ENCODE results near the gene SACM1L.
"Not testable (repeated sequence)": the region's sequence is repeated elsewhere in the genome, so short reads cannot be mapped to it uniquely, and the experiment has no call there.

The SACM1L gene

DNA sequence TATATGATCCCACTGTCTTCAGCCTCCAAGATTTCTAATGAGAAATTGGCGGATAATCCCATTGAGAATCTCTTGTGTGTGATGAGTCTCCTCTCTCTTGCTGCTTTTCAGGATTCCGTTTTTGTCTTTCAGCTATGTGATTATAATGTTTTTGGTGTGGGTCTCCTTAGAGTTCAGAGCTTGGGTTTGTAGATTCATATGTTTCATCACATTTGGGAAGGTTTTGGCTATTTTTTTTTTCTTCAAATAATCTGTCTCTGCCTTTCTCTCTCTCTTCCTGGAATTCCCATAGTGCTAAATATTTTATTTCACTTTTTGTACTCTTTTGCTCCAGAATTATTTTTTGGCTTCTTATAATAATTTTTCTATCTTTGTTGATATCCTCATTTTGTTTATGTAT lies 40.4 kb downstream of the SACM1L start:
- intact Hi-C loops (cut with DNase I), result no loop called here
- DNase-seq, result no peak

GRCh38 chr3:45730409-45731154 lies 41.4 kb downstream of the SACM1L start:
- no peak for DNase-seq
- intact Hi-C loops (cut with DNase I), result no loop called here

DNA sequence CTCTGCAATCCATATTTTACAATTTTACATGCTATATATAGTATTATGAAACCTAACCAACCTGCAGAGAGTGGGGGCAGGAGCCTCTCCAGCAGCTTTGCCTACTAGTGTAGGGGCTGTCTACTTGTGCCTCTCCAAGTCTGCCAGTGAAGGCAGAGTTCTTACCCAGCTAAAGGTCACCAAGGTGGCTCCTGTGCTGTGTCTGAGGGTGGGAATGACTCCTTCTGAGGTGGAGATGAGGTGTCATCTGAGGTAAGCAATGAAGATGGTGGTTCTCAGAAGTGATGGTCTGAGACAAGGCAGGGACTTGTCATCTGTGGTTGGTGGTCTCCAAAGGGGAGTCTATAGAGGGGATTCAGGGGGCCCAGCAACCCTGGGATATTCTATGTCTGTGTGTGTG lies 47.5 kb downstream of the SACM1L start:
- intact Hi-C loops (cut with DNase I), result no loop called here

GRCh38 chr3:45737234-45737633 lies 48.0 kb downstream of the SACM1L start:
- no peak for DNase-seq
- intact Hi-C loops (cut with DNase I), result no loop called here

More for the DNA sequence above, 47.5 kb downstream of the SACM1L start:
- peak in 5 of 42 donors; percentile 30 to 57 (median 39) for DNase-seq

DNA sequence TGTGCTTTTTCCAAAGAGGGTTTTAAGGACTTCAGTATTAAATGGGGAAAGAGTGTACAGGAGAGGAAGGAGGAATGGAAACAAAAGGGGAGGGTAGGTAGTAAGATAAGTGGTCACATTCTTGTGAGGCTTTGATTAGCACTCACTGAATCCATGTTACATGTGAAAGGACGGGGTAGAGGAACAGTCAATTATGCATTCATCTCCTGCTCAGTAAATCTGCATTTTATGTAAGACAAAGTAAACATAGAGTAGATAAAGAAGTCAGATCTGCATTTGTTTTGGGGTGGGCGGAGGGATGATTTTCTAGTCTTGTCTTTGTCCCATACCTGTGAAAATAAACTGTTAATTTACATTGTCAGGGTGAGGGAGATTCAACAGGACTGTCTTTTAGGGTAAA lies 50.8 kb downstream of the SACM1L start:
- DNase-seq, result no peak
- intact Hi-C loops (cut with DNase I), result no loop called here

DNA sequence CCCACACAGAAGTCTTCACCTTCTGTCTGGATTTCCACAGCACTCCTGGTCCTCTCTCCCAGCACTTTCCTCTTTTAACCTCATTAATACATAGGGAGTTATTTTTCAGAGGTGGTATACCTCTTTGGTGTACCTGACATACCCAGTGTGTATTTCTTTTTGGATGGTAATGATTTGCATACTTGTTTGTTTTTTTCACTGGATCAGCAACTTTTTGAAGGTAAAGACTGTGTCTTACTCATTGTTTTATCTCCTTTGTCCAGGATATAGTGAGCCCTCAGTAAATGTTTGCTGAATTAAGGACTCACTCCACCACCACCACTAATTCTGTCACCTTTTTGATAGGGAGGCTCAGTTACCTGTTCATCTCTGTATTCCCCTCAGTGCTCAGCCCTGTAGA lies 52.1 kb downstream of the SACM1L start:
- intact Hi-C loops (cut with DNase I), result no loop called here
- DNase-seq, result no peak

DNA sequence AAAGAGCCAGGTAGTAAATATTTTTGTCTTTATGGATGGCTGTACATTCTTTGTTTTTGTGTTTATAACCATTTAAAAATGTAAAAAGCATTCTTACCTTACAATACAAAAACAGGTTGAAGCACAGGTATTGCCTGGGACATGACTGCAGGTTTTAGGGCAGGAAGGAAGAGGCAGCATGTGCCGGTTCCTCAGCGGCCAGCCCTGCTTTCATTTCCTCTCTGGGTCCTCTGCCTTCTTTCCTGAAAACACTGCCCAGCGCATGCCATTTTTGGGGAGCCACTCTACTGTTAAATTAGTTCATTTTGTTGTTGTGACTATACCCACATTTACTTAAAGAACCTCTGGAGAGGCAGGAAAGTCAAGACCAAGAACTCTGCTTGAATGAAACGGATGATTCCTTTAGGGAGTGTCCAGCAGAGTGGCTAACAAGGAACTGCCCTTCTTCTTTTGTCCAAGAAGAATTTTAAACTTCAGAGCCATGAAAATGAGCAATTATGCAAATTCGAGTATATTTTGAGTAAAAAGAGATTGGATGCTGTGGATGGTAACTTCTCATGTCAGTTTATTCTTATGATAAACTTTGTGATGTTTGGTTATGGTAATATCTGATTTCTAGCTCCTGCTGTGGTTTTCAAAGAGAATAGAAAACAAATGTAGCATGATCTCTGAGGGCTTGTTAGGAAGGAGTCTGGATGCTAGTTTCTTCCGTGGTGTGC lies 52.7 kb downstream of the SACM1L start:
- DNase-seq, result no peak

DNA sequence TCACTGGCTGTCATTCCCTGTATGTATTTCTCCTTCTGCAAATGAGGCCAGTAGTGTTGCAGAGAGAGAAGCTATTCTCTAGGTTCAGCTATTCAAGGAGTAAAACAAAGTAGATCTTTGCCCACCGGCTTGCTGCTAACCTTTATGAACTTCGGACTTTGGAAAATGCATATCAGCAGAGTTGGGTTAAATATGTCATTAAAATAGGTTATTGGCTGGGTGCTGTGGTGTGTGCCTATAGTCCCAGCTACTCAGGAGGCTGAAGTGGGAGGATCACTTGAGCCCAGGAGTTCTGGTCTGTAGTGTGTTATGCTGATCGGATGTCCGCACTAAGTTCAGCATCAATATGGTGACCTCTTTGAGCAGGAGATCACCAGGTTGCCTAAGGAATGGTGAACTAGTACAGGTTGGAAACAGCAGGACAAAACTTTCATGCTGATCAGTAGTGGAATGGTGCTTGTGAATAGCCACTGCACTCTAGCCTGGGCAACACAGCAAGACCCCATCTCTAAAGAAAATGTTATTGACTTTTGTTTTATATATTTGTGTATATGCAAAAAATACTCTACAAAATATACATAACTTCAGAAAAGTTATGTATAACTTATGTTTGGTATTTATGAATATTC lies 53.4 kb downstream of the SACM1L start:
- no peak for DNase-seq
- intact Hi-C loops (cut with DNase I), result no loop called here

More for the DNA sequence above, 52.7 kb downstream of the SACM1L start:
- intact Hi-C loops (cut with DNase I), result no loop called here

- DNase-seq, result no peak
- intact Hi-C loops (cut with DNase I), result no loop called here
Measured at GRCh38 chr3:45746165-45746776, 57.1 kb downstream of the SACM1L start.

DNA sequence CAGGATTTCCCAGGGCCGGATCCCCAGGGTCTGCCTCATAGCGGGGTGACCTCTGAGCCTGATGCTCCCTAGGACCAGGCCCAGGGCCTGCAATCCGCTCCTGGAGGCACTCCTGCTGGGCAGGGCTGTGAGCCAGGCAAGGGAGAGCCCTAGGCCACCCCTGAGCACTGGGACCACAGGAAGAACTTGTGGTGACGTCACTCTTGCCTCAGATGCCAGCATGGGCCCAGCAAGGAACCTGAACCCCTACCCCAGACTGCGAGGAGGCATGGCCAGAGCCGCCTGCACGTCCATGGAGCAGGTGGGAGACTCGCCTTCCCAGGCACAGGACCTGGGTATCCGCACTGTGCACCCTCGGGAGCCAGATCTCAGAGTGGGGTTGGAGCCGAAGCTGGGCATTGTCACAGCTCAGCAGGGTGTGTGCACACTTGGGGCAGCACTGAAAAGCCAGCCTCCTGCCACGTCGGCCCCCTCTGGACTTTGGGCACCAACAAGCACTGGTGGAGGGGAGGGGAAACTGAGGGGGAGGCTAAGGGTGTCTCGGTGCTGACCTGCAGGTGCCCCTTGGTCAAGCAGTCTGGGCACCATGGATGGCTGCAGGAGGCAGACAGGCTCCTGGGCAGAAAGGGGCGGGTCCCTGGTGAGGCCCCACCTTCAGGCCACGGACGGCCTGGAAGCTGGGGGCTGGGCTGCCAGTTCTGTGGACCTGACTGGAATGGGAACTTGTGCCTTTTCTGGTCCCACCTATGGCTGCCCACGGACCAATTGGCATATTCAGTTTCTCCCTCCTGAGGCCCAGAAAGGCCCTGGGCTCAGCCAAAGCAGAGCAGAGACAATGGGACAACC lies 57.8 kb downstream of the SACM1L start:
- DNase-seq, result no peak

GRCh38 chr3:45748068-45748467 lies 58.9 kb downstream of the SACM1L start:
- DNase-seq, result no peak
- intact Hi-C loops (cut with DNase I), result no loop called here

More for the DNA sequence above, 57.8 kb downstream of the SACM1L start:
- intact Hi-C loops (cut with DNase I), result no loop called here

DNA sequence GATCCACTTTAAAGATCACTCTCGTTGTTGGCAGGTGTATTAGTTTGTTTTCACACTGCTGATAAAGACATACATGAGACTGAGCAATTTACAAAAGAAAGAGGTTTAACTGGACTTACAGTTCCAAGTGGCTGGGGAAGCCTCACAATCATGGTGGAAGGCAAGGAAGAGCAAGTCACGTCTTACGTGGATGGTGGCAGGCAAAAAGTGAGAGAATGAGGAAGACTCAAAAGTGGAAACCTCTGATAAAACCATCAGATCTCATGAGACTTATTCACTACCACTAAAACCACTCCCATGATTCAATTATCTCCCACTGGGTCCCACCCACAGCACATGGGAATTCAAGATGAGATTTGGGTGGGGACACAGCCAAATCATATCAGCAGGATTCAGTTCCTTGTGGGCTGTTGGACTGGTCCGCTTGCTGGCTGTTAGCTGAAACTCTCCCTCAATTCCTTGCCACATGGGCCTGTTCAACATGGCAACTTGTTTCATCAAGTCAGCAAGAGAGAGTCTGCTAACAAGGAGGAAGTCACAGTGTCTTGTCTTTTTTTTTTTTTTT lies 59.9 kb downstream of the SACM1L start:
- DNase-seq; intact Hi-C loops (cut with DNase I): not testable (repeated sequence)

GRCh38 chr3:45749880-45750279 lies 60.7 kb downstream of the SACM1L start:
- intact Hi-C loops (cut with DNase I), result no loop called here
- no peak for DNase-seq

GRCh38 chr3:45751537-45752242 lies 62.5 kb downstream of the SACM1L start:
- DNase-seq, result no peak
- intact Hi-C loops (cut with DNase I), result no loop called here

DNA sequence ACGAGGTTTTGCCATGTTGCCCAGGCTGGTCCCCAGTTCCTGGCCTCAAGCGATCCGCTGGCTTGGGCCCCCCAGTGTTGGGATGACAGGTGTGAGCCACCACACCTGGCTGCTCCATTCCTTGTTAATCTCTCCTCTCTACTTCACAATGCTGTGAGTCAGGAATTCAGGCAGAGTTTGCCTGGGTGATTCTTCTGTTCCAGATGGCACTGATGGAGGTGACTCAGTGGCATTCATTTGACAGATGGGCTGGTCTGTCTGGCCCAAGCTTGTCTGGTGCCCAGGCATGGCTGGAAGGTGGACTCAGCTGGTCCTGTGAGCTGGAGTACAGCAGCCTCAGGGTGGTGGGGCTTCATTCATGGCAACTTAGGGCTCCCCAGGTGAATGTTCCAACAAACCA lies 63.9 kb downstream of the SACM1L start:
- peak in 1 of 42 donors; percentile 21 for DNase-seq
- intact Hi-C loops (cut with DNase I), result no loop called here

DNA sequence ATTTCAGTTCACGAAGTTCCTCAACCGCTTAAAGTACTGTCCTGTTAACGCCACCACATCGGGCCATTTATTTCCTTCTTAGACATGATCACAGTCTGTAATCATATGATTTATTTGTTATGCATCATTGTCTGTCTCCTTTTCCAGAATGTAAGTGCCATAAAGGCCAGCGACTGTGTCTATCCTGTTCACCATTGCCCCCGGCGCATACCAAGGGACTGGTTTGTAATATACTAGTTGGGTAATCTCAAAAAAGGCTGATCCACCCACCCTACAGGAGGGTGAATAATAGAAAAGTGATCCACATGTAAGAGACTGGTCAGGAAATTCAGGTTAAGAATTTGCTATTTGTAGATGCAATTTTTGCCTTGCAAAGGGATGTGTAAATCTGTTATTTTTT lies 65.3 kb downstream of the SACM1L start:
- intact Hi-C loops (cut with DNase I), result no loop called here
- peak in 1 of 42 donors; percentile 37 for DNase-seq

DNA sequence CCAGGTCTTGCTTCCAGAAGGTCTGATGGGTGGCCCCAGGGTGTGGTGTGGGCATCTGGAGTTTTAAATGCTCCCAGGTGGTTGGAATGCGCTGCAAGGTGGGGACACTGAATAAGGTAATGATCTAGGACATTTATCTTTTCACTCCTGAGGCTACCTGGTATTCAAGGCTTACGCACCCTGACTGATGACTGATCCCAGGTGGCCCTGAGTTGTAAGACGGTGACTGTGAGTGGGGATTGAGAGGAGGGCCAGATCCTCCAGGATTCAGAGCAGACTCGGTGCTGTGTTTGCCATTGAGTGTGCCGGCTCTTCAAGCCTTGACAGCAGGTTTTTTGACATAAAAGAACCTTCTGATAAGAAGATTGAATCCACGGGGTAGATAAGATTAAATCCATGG lies 66.9 kb downstream of the SACM1L start:
- intact Hi-C loops (cut with DNase I), result no loop called here
- DNase-seq, result peak in 1 of 42 donors; percentile 27

DNA sequence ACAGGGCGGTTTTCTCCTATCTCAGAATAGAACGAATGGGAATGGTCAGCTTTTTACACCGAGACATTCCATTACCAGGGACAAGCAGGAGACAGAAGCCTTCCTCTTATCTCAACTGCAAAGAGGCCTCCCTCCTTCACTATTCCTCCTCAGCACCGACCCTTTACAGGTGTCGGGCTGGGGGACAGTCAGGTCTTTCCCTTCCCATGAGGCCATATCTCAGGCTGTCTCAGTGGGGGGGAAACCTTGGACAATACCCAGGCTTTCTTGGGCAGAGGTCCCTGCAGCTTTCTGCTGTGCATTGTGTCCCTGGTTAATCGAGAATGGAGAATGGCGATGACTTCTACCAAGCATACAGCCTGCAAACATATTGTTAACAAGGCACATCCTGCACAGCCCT lies 67.9 kb downstream of the SACM1L start:
- intact Hi-C loops (cut with DNase I), result not testable (repeated sequence)

More for the DNA sequence above, 67.9 kb downstream of the SACM1L start:
- not testable (repeated sequence) for DNase-seq

Measured in head of caudate nucleus (tissue), 42 donors.